ENCODE data around the gene SPSB1. TPM values are rescaled to one million over a fixed set of nuclear protein-coding genes. Genes with fewer than 3 reads are reported as not detected.

Gene SPSB1
- total RNA-seq, 1 experiment from 2014 or later, result 2.9 TPM

DNA sequence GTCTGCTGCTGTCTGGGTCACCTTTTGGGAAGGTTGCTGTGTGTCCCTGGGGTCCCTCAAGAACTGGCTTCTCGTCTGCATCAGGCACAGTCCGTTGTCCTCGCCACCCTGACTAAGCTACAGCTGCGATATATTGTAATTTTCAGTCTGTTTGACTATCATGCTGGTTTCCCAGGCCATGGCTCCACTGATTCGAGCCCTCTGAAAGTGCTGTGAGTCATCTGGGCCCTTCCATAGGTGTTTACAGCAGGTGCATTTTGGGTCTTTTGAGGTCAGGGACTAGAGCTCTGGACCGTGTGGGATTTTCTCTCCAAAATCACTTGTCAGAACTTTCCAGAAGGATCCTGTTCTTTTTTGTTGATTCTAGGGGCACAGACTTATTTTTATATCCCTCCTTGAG is 52.8 kb downstream of the SPSB1 start:
- no peak overlapping the region for H3K4ac ChIP-seq (ENCODE audit: low read depth, low read length)
- no peak overlapping the region for H4K91ac ChIP-seq (ENCODE audit: insufficient read length, low read depth, low read length)
- TF ChIP-seq, protein P1, sequence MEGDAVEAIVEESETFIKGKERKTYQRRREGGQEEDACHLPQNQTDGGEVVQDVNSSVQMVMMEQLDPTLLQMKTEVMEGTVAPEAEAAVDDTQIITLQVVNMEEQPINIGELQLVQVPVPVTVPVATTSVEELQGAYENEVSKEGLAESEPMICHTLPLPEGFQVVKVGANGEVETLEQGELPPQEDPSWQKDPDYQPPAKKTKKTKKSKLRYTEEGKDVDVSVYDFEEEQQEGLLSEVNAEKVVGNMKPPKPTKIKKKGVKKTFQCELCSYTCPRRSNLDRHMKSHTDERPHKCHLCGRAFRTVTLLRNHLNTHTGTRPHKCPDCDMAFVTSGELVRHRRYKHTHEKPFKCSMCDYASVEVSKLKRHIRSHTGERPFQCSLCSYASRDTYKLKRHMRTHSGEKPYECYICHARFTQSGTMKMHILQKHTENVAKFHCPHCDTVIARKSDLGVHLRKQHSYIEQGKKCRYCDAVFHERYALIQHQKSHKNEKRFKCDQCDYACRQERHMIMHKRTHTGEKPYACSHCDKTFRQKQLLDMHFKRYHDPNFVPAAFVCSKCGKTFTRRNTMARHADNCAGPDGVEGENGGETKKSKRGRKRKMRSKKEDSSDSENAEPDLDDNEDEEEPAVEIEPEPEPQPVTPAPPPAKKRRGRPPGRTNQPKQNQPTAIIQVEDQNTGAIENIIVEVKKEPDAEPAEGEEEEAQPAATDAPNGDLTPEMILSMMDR (conservative IDR thresholded peaks at IDR 0.05), result no peak
- no peaks in the 10 kb centered on the region for H3K23me2 ChIP-seq (ENCODE audit: insufficient read length, low read depth, low read length, poor library complexity, severe bottlenecking)
- no peak overlapping the region for H3K9ac ChIP-seq (ENCODE audit: extremely low read depth, insufficient read length, low read length)
- no peak overlapping the region for H4K8ac ChIP-seq (replicated peaks; ENCODE audit: insufficient read length, low read depth, low read length)
- H3K79me2 ChIP-seq (ENCODE audit: insufficient read depth, low read length), result no peaks in the 10 kb centered on the region
- H2BK120ac ChIP-seq (ENCODE audit: low read depth, low read length, poor library complexity, severe bottlenecking), result no peak overlapping the region
- H2BK12ac ChIP-seq (ENCODE audit: insufficient read length, low read depth, low read length), result no peak overlapping the region
- Mint-ChIP-seq H3K27ac (peak overlapping the region in 1 of 3 experiments; percentile 68; a peak in 2 of 7 replicates), H3K27me3 (ENCODE audit: low read depth) (no peaks in the 10 kb centered on the region; the same call in 1 of the 2 replicates), H3K4me1 (peaks cover 15 to 29% of the 10 kb centered on the region in 2 experiments), H3K36me3 (ENCODE audit: insufficient read depth in 1 of 3, low read depth in 3 of 3) (peaks cover 0 to 8% (median 0%) of the 10 kb centered on the region in 3 experiments; a peak in 2 of 7 replicates), H3K9me3 (peaks cover 3 to 8% of the 10 kb centered on the region in 2 experiments; a peak in 2 of 5 replicates), H3K4me3 (no peak overlapping the region)
- no peak overlapping the region for H3K18ac ChIP-seq (ENCODE audit: insufficient read length, low read depth, low read length)
- no peak overlapping the region for H2AK5ac ChIP-seq (ENCODE audit: insufficient read length, low read length)
- no CpG with 5 or more reads among the region's 6 CpGs for WGBS (ENCODE audit: extremely low coverage, insufficient read length, low lambda C conversion rate)
- H3K23ac ChIP-seq (ENCODE audit: insufficient read length, low read depth, low read length), result no peak overlapping the region
- no peak overlapping the region for H2BK5ac ChIP-seq (ENCODE audit: insufficient read length, low read length)
- no peaks in the 10 kb centered on the region for H3K27me3 ChIP-seq (ENCODE audit: insufficient read depth, low read length)
- H3K79me1 ChIP-seq (ENCODE audit: insufficient read depth, low read depth, low read length, poor library complexity, severe bottlenecking), result no peaks in the 10 kb centered on the region
- no peak overlapping the region for H4K5ac ChIP-seq (ENCODE audit: insufficient read length, low read depth, low read length)
- no peak overlapping the region for H3K4me2 ChIP-seq (ENCODE audit: insufficient read depth, insufficient read length, low read length)
- DNase-seq, result no peak
- H4K20me1 ChIP-seq (ENCODE audit: control insufficient read depth, insufficient read depth, insufficient read length), result peaks cover 3% of the 10 kb centered on the region
- H3K56ac ChIP-seq (ENCODE audit: insufficient read length, low read depth, low read length), result no peak overlapping the region
- no peaks in the 10 kb centered on the region for H3K4me1 ChIP-seq (ENCODE audit: insufficient read depth, low read length)
- H2AFZ ChIP-seq (ENCODE audit: low read length), result no peak overlapping the region
- no peaks in the 10 kb centered on the region for H3K9me3 ChIP-seq (ENCODE audit: control insufficient read depth, low read depth, low read length)
- no peak overlapping the region for H3T11ph ChIP-seq (ENCODE audit: low read length)
- H3K27ac ChIP-seq (ENCODE audit: insufficient read length, low read depth, low read length), result no peak overlapping the region
- no peak overlapping the region for H2BK15ac ChIP-seq (ENCODE audit: low read depth, low read length)
- H3K14ac ChIP-seq (ENCODE audit: insufficient read depth, low read length), result no peak overlapping the region; the same call in 1 of the 2 replicates
- no peak overlapping the region for H2BK20ac ChIP-seq (ENCODE audit: low read depth, low read length, poor library complexity, severe bottlenecking)

All from H9 (cell line).